Loucy (cell line): ENCODE data around the gene CLK2.

Source experiments
- CTCF ChIP-seq: fragments of 200-600 bp; sonication (generic); conservative IDR thresholded peaks from 2 replicates; pipeline ENCODE4 v1.5.1; 2014; ENCODE audit warnings: mild to moderate bottlenecking, antibody characterized with exemption, low read length
- EZH2phosphoT487 ChIP-seq: fragments of 200-600 bp; IDR thresholded peaks from 2 replicates; pipeline ENCODE4 v1.6.1; 2018; ENCODE audit warnings: antibody characterized with exemption, mild to moderate bottlenecking, moderate library complexity, borderline replicate concordance

GRCh38 chr1:155287987-155288543 lies 14.8 kb upstream of the CLK2 start:
- no peak for TF ChIP-seq CTCF
- no peak for TF ChIP-seq EZH2phosphoT487
